ENCODE results near the gene RBM8A.

Gene RBM8A

GRCh38 chr1:145897969-145898368, 29.3 kb downstream of the RBM8A start:
- Histone ChIP-seq H3K27ac (ENCODE audit: extremely low read depth, low read depth, low read length) (no peak overlapping the region), H3K36me3 (ENCODE audit: control insufficient read depth in 2 of 2, insufficient read depth in 1 of 2, low read length in 2 of 2) (no peaks in the 10 kb centered on the region), H3K4me1 (ENCODE audit: control insufficient read depth, insufficient read depth, low read length) (no peaks in the 10 kb centered on the region), H3K9me3 (ENCODE audit: control insufficient read depth, insufficient read depth, low read depth, low read length) (no peaks in the 10 kb centered on the region), H3K4me3 (ENCODE audit: low read depth, low read length) (no peak overlapping the region)
- POLR2A ChIA-PET: no interaction called here
- TF ChIP-seq ZSCAN5A (tag by site-specific recombination; IDR thresholded peaks at IDR 0.05): no peak
- TF ChIP-seq INSM2 (tag by site-specific recombination; IDR thresholded peaks at IDR 0.05): no peak
- no peak for TF ChIP-seq REST (tag by site-specific recombination; IDR thresholded peaks at IDR 0.05)
- CTCF ChIA-PET: interaction anchor here (2.3 kb wide), 1 partner anchor 12 kb away, joined by 15 read pairs; the partner anchor contains the start of gene ITGA10

- Histone ChIP-seq H3K9me3 (ENCODE audit: control insufficient read depth, insufficient read depth, low read depth, low read length) (no peaks in the 10 kb centered on the region), H3K4me3 (ENCODE audit: low read depth, low read length) (no peak overlapping the region), H3K27ac (ENCODE audit: extremely low read depth, low read depth, low read length) (no peak overlapping the region), H3K4me1 (ENCODE audit: control insufficient read depth, insufficient read depth, low read length) (peaks cover 15% of the 10 kb centered on the region), H3K36me3 (ENCODE audit: control insufficient read depth in 2 of 2, insufficient read depth in 1 of 2, low read length in 2 of 2) (no peaks in the 10 kb centered on the region)
- no peak for TF ChIP-seq ATF2 (tag by site-specific recombination; IDR thresholded peaks at IDR 0.05; ENCODE audit: low read depth)
- no peak for TF ChIP-seq ZNF354C (tag by site-specific recombination; IDR thresholded peaks at IDR 0.05; ENCODE audit: borderline replicate concordance, low read depth)
- TF ChIP-seq ZNF488 (tag by site-specific recombination; IDR thresholded peaks at IDR 0.05): no peak
- no peak for TF ChIP-seq ZNF623 (tag by site-specific recombination; IDR thresholded peaks at IDR 0.05)
- TF ChIP-seq YY1 (tag by site-specific recombination; IDR thresholded peaks at IDR 0.05): no peak
- no peak for TF ChIP-seq ZNF837 (tag by site-specific recombination; IDR thresholded peaks at IDR 0.05)
- TF ChIP-seq ZBTB44 (tag by site-specific recombination; IDR thresholded peaks at IDR 0.05): no peak
- no peak for TF ChIP-seq GLI2 (tag by site-specific recombination; IDR thresholded peaks at IDR 0.05; ENCODE audit: borderline replicate concordance, low read depth)
- no peak for TF ChIP-seq ZNF747 (tag by site-specific recombination; IDR thresholded peaks at IDR 0.05)
- no peak for TF ChIP-seq ZNF221 (tag by site-specific recombination; IDR thresholded peaks at IDR 0.05; ENCODE audit: borderline replicate concordance)
- TF ChIP-seq ZNF426 (tag by site-specific recombination; IDR thresholded peaks at IDR 0.05): no peak
- TF ChIP-seq ZNF184 (tag by site-specific recombination; IDR thresholded peaks at IDR 0.05): no peak
- no peak for TF ChIP-seq KLF16 (tag by site-specific recombination; IDR thresholded peaks at IDR 0.05)
- no peak for TF ChIP-seq ZNF324 (tag by site-specific recombination; IDR thresholded peaks at IDR 0.05)
- TF ChIP-seq ZNF394 (tag by site-specific recombination; IDR thresholded peaks at IDR 0.05; ENCODE audit: borderline replicate concordance): no peak
- TF ChIP-seq ZNF26 (tag by site-specific recombination; IDR thresholded peaks at IDR 0.05): no peak
- no peak for TF ChIP-seq GLIS2 (tag by site-specific recombination; IDR thresholded peaks at IDR 0.05)
- no peak for TF ChIP-seq ZNF121 (tag by site-specific recombination; IDR thresholded peaks at IDR 0.05)
- CTCF ChIA-PET: interaction anchor here (0.7 to 11.9 kb wide), 5 partner anchors 10 to 112 kb away, joined by 3 to 222 read pairs (median 4); partner anchors contain the start of genes ANKRD35 and ITGA10
- POLR2A ChIA-PET: no interaction called here
Measured at GRCh38 chr1:145895471-145895870, 31.8 kb downstream of the RBM8A start.
